ENCODE data around the gene RAB13. TPM values are rescaled to one million over a fixed set of nuclear protein-coding genes. Genes with fewer than 3 reads are reported as not detected.
A peak's percentile ranks its signal among the peaks of the same experiment; 100 is the strongest.
"Not testable (repeated sequence)": the region's sequence is repeated elsewhere in the genome, so short reads cannot be mapped to it uniquely, and the experiment has no call there.

Gene RAB13
- 35.4 and 61.8 TPM in 2 replicates for total RNA-seq

GRCh38 chr1:153985941-153986761 is at the start of gene RAB13:
Gene RAB13 (minus strand): TSS chr1:153986339. CDS start chr1:153986236, 103 bp downstream.
- DNase-seq (ENCODE audit: low read depth in 2 of 2), result peak; percentile 46 to 90

GRCh38 chr1:154033697-154034096 is 47.6 kb upstream of the RAB13 start:
- not testable (repeated sequence) for DNase-seq (ENCODE audit: low read depth in 2 of 2)

- DNase-seq (ENCODE audit: low read depth in 2 of 2), result no peak
Observed at GRCh38 chr1:154019940-154020339, 33.8 kb upstream of the RAB13 start.

- DNase-seq (ENCODE audit: low read depth in 2 of 2), result no peak
Observed at GRCh38 chr1:154019269-154019668, 33.1 kb upstream of the RAB13 start.

GRCh38 chr1:154014154-154014907 is 28.2 kb upstream of the RAB13 start:
- DNase-seq (ENCODE audit: low read depth in 2 of 2), result no peak

- not testable (repeated sequence) for DNase-seq (ENCODE audit: low read depth in 2 of 2)
Observed at GRCh38 chr1:154012543-154012942, 26.4 kb upstream of the RAB13 start.

- DNase-seq (ENCODE audit: low read depth in 2 of 2), result no peak
Observed at GRCh38 chr1:154012129-154012528, 26.0 kb upstream of the RAB13 start.

GRCh38 chr1:154006136-154006535 is 20.0 kb upstream of the RAB13 start:
- DNase-seq (ENCODE audit: low read depth in 2 of 2), result no peak

- no peak for DNase-seq (ENCODE audit: low read depth in 2 of 2)
Observed at GRCh38 chr1:154000420-154000819, 14.3 kb upstream of the RAB13 start.

- DNase-seq (ENCODE audit: low read depth in 2 of 2), result not testable (repeated sequence)
Observed at GRCh38 chr1:153996882-153997281, 10.7 kb upstream of the RAB13 start.

- DNase-seq (ENCODE audit: low read depth in 2 of 2), result no peak
Observed at GRCh38 chr1:153995640-153996039, 9.5 kb upstream of the RAB13 start.

- DNase-seq (ENCODE audit: low read depth in 2 of 2), result no peak
Observed at GRCh38 chr1:153995202-153995601, 9.1 kb upstream of the RAB13 start.

- no peak for DNase-seq (ENCODE audit: low read depth in 2 of 2)
Observed at GRCh38 chr1:153991806-153992205, 5.7 kb upstream of the RAB13 start.

GRCh38 chr1:153991151-153991630 is 5.1 kb upstream of the RAB13 start:
- DNase-seq (ENCODE audit: low read depth in 2 of 2), result no peak

GRCh38 chr1:153990468-153991150 is 4.5 kb upstream of the RAB13 start, which contains the start of gene RPS27:
Gene RPS27 (plus strand): TSS chr1:153990762. CDS start chr1:153990797, 35 bp downstream.
- peak; percentile 97 for DNase-seq (ENCODE audit: low read depth in 2 of 2)

GRCh38 chr1:153987621-153988020 is 1.5 kb upstream of the RAB13 start:
- DNase-seq (ENCODE audit: low read depth in 2 of 2), result no peak

- DNase-seq (ENCODE audit: low read depth in 2 of 2), result peak in 1 of 2 donors; percentile 63
Observed at GRCh38 chr1:153985341-153985912, 712 bp downstream of the RAB13 start.

- DNase-seq (ENCODE audit: low read depth in 2 of 2), result no peak
Observed at GRCh38 chr1:153984123-153984894, 1.8 kb downstream of the RAB13 start.

GRCh38 chr1:153981735-153982134 is 4.4 kb downstream of the RAB13 start:
- not testable (repeated sequence) for DNase-seq (ENCODE audit: low read depth in 2 of 2)

GRCh38 chr1:153979091-153979490 is 7.0 kb downstream of the RAB13 start:
- not testable (repeated sequence) for DNase-seq (ENCODE audit: low read depth in 2 of 2)

Data from dermis microvascular lymphatic vessel endothelial cell (primary cell).